A673 (cell line): Measurements from ENCODE around the gene CCDC148.

Experiments
- EZH2 ChIP-seq: fragments of 200-600 bp; sonication (generic); IDR thresholded peaks from 2 replicates; pipeline ENCODE4 v1.6.1; 2017; ENCODE audit warnings: borderline replicate concordance, low read depth, mild to moderate bottlenecking, mixed read lengths, antibody characterized with exemption, low read length; ENCODE audit not compliant: poor library complexity, severe bottlenecking
- TF ChIP-seq, protein P1 (sequence below): fragments of 300-800, 200-600 bp; sonication (generic); conservative IDR thresholded peaks from 2 replicates; pipeline ENCODE4 v1.5.1; 2017; ENCODE audit warnings: low read depth, mild to moderate bottlenecking, antibody characterized with exemption, low read length, moderate library complexity, mixed read lengths

DNA sequence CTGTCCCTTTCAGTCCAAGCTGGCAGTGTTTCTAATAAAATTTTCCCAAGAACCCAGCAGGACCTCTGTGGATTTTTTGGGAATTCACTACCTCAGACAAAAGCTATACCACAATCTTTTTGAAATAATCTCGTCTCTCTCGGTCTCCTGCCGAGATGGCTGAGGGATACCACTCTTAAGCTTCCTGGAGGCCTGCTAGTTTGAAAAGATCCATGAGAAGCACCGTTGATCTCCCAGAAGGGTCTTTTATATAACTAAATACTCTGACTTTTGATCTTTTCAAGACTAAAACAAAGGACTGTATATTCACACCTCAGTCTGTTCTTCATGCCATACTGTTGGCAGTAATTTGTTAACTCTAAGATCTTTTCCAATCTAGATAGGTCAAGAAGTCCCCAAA, 213.2 kb downstream of the CCDC148 start:
- TF ChIP-seq, protein P1, sequence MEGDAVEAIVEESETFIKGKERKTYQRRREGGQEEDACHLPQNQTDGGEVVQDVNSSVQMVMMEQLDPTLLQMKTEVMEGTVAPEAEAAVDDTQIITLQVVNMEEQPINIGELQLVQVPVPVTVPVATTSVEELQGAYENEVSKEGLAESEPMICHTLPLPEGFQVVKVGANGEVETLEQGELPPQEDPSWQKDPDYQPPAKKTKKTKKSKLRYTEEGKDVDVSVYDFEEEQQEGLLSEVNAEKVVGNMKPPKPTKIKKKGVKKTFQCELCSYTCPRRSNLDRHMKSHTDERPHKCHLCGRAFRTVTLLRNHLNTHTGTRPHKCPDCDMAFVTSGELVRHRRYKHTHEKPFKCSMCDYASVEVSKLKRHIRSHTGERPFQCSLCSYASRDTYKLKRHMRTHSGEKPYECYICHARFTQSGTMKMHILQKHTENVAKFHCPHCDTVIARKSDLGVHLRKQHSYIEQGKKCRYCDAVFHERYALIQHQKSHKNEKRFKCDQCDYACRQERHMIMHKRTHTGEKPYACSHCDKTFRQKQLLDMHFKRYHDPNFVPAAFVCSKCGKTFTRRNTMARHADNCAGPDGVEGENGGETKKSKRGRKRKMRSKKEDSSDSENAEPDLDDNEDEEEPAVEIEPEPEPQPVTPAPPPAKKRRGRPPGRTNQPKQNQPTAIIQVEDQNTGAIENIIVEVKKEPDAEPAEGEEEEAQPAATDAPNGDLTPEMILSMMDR, result no peak
- TF ChIP-seq EZH2, result no peak
